DMS114 treated with DMSO at 0.1 percent for 48 hours (cell line): ENCODE data around the gene BMPR1A.
"Not testable (repeated sequence)": the region's sequence is repeated elsewhere in the genome, so short reads cannot be mapped to it uniquely, and the experiment has no call there.

Experiments used
- DNase-seq: peaks from one replicate; lab custom pipeline; 2025; ENCODE audit not compliant: unreplicated experiment; lab: John Stamatoyannopoulos, UW

BMPR1A gene

DNA sequence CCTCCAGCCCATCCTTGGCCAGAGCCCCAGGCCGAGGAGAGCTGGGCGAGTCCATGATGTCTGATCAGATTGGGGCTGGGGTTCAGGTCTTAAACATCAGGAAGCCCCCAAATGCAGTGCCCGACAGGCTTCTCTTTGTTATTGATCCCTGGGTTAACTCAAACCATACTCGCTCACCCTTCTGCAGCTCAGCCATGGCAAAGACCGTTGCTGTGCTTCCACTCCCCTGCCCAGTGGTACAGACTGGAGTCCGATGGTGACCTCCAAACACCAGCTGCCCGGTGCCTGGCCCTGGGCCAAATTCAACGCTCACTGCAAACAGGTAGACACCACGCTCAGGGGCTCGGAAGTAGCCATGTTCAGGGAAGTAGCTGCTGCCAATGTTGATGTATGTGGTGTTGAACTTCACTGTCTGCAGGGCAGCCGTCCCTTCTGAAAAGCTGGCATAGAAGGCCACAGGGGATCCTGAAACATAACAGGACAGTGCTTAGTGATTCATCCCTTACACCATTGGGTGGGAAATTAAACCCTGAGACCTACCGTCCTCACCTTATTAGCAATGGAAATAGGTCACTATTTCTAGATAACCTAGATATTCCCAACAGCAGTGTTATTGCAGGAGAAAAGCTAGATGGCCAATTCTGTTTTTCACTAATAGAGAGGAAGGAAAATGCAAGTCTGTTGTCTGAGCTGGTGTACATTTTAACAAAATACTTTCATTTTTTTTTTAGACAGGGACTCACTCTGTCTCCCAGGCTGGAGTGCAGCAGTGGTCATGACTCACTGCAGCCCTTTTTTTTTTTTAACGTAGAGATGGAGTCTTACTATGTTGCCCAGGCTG lies 180.5 kb downstream of the BMPR1A start:
- DNase-seq, result no peak

DNA sequence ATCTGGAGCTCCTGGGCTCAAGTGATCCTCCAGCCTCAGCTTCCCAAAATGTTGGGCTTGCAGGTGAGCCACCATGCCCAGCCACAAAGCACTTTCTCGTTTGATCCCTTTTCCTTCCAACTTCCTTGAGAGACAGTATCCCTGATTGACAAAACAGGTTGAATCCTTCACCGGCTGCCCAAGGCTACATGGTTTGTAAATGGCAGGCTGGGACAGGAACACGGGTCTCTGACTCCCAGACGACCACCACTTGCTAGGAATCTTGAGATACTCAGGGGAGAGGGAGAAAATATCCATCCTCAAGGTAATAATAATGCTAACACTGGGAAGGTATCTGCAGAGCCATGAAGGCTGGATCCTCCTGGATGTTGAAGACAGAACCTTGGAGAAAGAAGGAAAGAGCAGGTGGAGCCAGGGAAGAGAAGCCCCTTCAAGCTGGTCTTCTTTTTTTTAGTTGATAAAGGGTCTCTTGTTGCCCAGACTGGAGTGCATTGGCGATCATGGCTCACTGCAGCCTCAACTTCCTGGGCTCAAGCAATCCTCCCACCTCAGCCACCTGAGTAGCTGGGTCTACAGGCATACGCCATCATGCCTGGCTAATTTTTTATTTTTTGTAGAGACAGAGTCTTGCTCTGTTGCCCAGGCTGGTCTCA lies 181.2 kb downstream of the BMPR1A start:
- no peak for DNase-seq

DNA sequence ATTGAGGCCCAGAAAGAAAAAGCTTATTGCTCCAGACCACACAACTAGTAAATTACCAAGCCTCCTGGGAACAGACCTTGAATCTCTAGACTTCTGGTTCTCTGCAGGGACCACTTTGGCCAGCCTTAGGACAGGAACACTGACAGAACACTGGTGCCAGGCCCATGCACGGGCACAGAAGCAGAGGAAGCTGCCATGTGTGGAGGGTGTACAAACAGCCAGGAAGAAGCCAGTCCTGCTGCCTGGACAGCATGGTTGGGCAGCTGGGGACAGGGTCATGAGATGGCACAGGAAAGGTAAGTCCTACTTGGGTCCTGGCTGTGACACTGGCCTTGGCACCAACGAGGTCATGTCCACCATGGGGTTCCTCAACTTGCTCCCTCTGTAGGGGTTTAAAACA lies 181.8 kb downstream of the BMPR1A start:
- no peak for DNase-seq

DNA sequence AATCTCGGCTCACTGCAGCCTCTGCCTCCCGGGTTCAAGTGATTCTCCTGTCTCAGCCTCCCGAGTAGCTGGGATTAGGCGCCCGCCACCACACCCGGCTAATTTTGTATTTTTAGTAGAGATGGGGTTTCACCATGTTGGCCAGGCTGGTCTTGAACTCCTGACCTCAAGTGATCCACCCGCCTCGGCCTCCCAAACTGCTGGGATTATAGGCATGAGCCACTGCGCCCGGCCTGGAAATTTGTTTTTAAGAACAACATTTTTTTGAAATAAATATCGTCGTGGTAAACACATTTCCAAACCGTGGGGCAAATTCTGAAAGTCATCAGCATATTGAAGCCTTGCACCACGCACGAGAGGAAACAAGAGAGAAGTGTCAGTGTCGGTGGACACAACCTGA lies 183.7 kb downstream of the BMPR1A start:
- not testable (repeated sequence) for DNase-seq

DNA sequence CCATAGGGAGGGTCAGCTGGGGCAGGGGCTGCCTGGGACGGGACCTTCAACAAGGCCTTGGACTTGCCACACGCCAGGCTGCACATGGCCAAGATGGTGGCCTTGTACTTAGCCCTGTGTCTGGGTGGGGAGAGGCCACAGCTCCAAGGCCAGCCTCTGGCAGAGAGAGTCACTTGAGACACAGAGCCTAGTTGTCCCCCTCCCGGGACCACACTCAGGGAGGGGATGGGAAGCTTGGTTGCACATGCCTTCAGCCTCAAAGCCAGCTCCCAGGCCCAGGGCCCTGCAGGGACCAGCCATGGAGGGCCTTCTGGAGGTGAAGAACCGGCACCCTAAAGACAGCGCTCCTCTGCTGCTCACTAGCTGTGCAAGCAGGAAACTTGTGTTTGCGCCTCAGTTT lies 184.3 kb downstream of the BMPR1A start:
- no peak for DNase-seq

DNA sequence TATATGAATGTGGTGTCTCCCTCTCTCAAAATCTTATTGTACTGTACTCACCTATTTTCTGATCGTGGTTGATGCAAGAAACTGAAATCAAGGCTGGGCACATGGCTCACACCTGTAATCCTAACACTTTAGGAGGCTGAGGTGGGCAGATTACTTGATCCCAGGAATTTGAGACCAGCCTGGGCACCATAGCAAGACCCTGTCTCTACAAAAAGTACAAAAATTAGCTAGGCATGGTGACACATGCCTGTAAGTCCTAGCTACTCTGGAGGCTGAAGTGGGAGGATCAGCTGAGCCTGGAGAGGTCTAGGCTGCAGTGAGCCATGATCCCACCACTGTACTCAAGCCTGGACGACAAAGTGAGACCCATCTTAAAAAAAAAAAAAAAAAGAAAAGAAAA lies 185.0 kb downstream of the BMPR1A start:
- DNase-seq, result no peak

DNA sequence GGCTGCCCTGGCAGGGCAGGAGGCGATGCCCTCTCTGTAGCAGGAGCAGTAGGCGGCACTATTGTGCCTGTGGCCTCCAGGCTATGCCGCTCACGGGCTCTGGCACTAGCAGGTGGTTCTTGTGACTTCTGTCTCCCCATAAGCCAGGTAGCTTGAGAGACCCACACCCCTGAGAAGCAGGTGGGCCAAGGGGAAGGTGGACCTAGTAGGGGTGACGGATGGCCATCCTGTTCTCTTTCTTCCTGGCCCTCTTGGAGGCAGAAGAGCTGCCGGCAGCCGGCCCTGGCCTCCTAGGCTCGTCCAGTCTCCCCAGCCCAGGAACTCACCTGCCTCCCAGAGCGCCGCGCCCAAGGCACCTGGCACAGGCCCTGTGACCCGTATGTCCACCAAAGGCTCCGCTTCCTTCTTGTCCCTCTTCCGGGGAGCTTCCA lies 185.6 kb downstream of the BMPR1A start:
- no peak for DNase-seq

DNA sequence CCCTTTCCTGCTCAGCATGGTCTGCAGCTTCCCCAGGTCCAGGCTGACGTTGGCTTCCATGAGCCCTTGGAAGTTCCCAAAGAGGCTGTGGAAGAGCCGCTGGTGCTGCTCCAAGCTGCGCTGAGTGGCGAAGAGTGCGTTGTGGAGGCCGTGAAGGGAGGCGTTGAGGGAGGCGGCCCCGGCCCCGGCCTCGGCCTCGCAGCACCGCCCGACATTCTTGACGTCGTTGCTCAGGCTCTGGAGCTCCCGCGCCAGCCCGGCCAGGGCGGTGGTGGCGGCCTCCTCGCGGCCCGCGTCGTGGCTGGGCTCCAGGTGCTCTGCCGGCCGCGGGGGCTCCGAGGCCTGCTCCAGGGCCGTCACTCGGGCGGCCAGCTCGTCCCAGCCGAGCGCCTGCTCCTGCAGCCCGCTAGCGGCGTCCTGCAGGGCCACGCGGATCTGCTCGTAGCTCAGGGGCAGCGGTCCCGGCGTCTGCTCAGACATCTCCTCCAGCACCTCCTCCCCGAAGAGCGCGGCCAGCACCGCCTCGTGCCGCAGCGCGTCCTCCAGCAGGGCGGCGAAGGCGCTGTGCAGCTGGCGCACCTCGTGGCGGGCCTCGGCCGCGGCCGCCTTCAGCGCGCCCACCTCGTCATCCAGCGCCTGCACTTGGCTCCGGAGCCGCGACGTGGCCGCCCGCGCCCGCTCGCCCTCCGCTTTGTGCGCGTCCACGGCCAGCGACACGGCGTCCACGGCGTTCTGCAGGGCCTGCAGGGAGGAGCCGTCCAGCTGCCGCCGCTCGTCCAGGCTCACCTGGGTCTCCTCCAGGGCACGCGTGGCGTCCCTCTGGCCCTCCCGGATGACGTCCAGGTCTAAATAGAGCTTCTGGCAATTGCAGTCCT lies 186.3 kb downstream of the BMPR1A start:
- DNase-seq, result no peak

DNA sequence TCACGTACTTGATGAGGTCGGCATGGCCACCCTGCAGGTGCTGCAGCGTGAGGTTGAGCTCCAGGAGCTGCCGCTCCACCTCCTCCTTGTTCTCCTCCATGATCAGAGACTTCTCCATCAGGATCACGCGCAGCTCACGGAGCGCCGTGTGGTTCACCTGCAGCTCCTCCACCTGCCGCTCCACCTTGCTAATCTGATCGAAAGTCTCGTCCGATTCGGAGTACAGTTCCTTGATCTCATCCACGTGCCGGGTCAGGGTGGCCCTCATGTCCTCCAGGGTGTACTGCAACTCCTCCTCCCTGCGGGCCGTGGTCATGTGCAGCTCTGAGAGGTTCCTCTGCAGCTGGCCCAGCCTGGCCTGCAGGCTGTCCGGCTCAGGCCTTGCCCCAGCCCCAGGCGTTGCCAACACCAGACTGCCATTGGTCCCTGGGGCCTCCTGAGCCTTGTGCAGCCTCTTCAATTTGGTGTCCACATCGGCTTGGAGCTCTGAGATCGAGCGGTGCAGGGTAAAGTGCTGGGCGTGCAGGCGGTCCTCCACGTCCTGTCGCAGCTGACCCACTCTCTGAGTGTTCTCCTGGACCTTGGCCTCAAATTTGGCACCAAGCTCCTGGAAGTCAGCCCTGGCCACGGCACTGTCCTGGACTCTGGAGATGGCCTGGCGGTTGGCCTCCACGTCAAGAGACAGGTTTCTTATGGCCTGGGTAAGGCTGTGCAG lies 187.1 kb downstream of the BMPR1A start:
- DNase-seq, result no peak

DNA sequence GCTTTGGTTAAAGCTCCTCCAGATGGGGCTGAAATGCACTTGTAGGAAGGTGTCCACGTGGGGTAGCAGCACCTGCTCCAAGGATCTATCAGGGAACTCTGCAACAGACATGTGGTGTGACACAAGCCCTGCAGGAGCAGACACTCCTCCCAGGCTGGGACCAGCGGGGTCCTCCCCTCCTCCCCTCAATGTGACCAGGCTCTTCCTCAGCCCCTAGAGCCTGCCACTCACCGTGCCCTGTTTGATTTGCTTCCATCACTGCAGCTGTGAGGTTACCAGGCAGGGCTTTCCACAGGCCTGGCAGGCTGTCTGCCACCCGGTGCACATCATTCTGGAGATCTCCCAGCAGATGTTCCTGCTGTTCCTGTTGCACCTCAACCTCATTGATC lies 187.6 kb downstream of the BMPR1A start:
- no peak for DNase-seq

DNA sequence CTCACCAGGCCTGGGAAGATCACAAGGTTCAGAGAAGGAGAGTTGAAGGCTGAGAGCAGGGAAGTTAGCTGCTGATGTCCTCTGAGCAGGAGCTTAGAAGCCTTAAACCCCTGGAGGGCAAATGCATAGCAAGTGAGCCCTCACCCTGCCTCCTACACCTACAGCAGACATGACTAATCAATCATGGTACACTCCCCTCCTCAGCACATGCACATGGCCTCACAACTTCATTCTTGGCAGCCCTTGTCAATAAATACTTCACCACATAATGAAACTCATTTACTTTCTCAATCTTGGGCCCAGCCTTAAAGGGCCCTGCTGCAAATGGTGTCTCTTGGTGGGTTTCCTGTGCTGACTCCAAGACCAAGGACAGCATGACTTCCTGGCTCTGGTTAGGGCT lies 188.1 kb downstream of the BMPR1A start:
- DNase-seq, result no peak

DNA sequence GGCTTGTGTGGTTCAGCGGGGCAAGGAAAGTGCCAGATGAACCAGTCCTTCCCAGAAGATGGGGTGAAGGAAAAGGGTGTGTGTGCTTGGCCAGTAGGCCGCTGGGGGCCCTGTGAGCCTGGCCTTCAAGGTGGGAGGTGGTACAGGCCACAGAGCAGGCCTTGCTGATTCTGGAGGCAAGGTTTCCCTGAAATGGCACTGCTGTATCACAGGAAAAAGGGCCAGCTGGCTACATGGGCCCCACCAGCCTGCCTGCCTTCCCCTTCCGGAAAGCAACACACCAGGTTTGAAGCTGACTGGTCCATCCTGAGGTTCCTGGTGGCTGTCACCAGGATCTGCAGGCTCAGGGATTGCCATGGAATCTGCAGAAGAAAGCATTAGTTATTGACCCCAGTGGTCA lies 188.5 kb downstream of the BMPR1A start:
- no peak for DNase-seq

DNA sequence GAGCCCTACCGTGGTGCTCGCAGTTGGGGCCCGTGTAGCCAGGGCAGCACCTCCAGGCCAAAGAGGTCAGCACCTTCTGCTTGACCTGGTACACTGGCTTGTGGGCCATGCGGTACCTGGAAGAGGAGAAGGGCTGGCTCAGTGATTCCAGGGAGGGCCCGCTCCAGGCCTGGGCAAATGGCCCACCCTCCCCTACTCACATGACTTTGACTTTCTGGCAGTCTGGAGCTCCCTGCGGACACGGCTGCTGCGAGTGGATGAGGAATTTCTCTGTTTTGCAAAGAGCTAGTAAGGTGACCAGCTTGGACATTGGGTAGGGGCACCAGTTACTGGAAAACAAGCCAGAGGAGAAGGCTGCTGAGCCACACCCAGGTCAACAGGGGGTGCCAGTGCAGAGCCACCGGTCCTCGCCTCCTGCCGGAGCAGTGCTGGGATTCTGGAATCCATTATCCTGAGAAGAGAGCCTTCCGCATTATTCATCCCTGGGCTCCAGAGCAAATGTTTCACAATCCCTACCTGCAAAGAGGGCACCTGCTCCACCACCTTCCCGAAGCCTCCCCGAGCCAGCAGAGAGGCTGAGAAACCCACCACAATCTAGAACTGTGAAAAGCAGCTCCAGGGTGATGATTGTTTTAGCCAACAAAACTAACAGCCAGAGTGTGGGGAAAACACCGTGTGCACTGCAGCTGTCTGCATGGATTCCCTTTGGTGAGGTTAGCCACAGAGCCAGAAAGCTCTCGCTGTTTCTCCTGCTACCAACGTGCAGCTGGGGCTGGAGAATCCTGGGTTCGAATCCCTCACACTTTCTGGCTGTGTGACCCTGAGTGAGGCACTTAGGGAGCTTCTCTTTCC lies 189.2 kb downstream of the BMPR1A start:
- no peak for DNase-seq

DNA sequence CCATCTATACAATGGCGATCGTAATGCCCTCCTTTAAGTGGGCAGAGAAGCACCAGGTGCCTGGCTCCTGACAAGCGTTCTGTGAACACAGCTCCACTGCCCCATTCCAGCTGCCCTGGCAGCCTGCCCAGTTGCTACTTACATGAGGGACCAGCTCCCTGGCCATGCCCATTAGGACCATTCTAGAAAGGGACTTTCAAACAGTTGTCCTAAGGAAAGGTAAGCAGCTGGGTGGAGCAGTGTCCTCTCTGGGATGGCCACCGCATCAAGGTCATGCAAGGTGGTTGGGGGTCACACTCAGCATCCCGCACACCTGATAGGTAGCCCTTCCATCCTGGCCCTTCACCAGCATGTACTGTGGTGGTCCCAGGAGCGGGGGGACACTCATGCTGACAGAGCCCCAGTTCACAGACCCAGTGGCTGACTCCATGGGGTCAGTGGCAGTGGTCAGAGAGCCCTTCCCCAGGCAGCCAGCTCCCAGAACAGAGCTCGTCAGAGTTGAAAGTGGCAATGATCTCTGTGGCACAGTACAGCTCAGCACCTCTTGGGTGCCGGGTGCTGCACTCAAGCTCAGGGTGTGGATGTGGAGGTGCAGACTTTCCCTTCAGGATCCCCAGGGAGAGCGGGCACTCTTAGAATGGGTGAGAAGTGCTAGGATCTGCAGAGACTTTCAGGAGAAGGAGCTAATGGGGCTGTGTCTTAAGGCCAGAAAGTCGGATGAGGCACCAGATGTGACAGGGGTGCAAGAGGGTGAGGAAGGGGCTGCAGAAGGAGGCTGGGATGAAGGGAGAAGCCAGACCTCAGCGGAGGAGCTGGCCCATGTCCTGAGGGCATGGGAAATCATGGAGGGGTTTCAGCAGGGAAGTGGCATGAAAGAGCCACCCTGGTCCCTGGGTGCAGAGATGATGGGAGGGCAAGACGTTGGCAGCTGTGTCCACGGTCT lies 190.1 kb downstream of the BMPR1A start:
- DNase-seq, result no peak

DNA sequence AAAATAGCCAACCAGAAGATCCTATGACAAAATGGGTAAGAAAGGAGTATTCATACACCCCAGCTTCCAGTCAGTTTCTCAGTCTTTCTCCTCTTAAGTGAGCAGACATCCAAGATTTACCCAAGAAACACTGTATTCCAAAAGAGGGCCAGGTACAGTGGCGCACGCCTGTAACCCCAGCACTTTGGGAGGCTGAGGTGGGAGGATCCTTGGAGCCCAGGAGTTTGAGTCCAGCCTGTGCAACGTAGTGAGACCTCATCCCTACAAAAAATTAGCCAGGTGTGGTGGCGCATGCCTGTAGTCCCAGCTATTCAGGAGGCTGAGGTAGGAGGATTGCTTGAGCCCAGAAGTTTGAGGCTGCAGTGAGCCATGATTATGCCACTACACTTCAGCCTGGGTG lies 191.4 kb downstream of the BMPR1A start:
- not testable (repeated sequence) for DNase-seq

DNA sequence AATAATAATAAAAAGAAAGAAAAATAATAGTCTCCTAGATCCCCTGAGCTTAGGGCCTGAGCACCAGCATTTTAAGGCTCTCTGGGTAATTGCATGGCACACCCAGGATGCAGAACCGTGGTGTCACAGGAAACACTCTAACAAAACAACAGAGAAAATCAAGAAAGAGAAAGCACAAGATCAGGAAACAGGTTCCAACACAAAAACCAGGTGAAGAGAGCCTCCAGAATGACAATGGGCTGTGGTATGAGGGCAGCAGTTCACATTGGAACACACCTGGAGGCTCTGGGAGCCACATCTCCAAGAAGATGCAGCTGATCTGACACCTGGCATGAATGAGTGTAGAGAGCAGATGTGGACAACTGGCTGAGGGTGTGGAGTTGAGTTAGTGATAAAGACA lies 193.9 kb downstream of the BMPR1A start:
- no peak for DNase-seq

DNA sequence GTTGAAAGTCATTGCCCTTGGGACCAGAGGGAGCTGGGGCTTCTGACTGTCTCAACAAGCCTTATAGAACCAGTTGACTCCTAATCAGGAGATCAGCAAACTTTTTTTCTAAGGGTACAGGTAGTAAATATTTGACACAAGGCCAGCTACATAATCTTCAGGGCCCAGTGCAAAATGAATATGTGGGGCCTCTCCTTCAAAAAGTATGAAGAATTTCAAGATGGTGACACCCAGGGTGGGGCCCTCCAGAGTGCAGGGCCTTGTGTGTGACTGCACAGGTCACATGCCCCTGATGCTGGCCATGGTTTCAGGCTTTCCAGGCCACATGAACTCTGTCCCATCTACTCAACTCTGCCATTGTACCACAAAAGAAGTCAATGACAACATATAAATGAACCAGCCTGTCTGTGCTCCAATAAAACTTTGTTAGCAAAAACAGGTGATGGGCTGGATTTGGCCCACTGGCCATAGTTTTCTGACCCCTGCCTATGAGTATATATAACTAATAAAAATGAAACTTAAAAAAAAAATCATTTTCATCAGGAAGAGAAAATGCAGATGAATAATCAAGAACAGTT lies 194.9 kb downstream of the BMPR1A start:
- no peak for DNase-seq

DNA sequence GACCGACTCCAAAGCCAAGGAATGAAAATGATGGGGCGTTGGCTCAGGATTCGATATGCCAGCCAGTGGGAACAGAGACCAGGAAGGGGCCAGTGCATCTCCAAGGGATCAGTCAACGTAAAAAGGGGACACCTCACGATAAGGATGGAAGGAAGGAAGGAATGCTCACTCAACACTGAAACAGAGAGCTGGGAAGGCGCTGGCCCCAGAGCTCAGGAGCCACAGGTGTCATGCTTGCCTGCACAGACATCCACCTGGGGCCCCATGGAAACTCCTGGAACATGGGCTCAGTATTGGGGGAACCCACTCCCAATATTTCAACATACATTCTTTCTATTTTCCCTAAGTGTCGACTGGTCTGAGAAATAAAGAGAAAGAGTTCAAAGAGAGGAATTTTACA lies 195.7 kb downstream of the BMPR1A start:
- DNase-seq, result no peak

DNA sequence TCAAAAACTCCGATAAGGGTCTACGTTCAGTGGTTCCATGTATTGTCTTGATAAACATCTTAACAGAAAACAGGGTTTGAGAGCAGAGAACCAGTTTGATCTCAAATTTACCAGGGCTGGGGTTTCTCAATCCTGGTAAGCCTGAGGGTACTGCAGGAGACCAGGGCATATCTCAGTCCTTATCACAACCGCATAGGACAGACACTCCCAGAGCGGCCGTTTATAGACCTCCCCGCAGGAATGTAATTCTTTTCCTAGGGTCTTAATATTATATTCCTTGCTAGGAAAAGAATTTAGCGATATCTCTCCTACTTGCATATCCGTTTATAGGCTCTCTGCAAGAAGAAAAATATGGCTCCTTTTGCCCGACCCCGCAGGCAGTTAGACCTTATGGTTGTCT lies 196.3 kb downstream of the BMPR1A start:
- not testable (repeated sequence) for DNase-seq
